Smooth muscle cell (in vitro differentiated cells): ENCODE results near the gene FHIT. TPM values are rescaled to one million over a fixed set of nuclear protein-coding genes. Genes with fewer than 3 reads are reported as not detected.

Experiments
- DNase-seq: peaks from one replicate; lab custom pipeline; 2025; ENCODE audit not compliant: unreplicated experiment; lab: John Stamatoyannopoulos, UW
- H2AFZ ChIP-seq: fragments of 200-600 bp; sonication (generic); 2 replicates; pipeline ENCODE4 v1.6.0; 2016; ENCODE audit warnings: antibody characterized with exemption, low read depth, mild to moderate bottlenecking
- H3F3A ChIP-seq: fragments of 200-600 bp; sonication (generic); 2 replicates; pipeline ENCODE4 v1.6.0; 2017; ENCODE audit warnings: antibody characterized with exemption, low read depth
- H3K27ac ChIP-seq: fragments of 200-600 bp; sonication (generic); 2 replicates; pipeline ENCODE4 v1.5.1; 2016; ENCODE audit warnings: low read depth, mild to moderate bottlenecking
- H3K27me3 ChIP-seq: fragments of 200-600 bp; sonication (generic); 2 replicates; pipeline ENCODE4 v1.6.1; 2016; ENCODE audit warnings: low read depth, mild to moderate bottlenecking
- H3K36me3 ChIP-seq: fragments of 200-600 bp; sonication (generic); 2 replicates; pipeline ENCODE4 v1.5.1; 2016; ENCODE audit warnings: low read depth
- H3K4me1 ChIP-seq: fragments of 200-600 bp; sonication (generic); 2 replicates; pipeline ENCODE4 v1.5.1; 2016; ENCODE audit warnings: low read depth
- H3K4me2 ChIP-seq: fragments of 200-600 bp; sonication (generic); 2 replicates; pipeline ENCODE4 v1.6.0; 2016; ENCODE audit warnings: mild to moderate bottlenecking
- H3K4me3 ChIP-seq: fragments of 200-600 bp; sonication (generic); 2 replicates; pipeline ENCODE4 v1.5.1; 2016; ENCODE audit warnings: mild to moderate bottlenecking
- H3K79me2 ChIP-seq: fragments of 200-600 bp; sonication (generic); 2 replicates; pipeline ENCODE4 v1.6.0; 2016; ENCODE audit warnings: low read depth, mild to moderate bottlenecking
- H3K9ac ChIP-seq: fragments of 200-600 bp; sonication (generic); 2 replicates; pipeline ENCODE4 v1.6.0; 2016; ENCODE audit warnings: low read depth
- H3K9me3 ChIP-seq: fragments of 200-600 bp; sonication (generic); replicated peaks from 2 replicates; pipeline ENCODE4 v1.5.1; 2016; ENCODE audit warnings: low read depth
- H4K20me1 ChIP-seq: fragments of 200-600 bp; sonication (generic); 2 replicates; pipeline ENCODE4 v1.6.0; 2016; ENCODE audit warnings: low read depth
- WGBS: methylation state at CpG from one replicate; pipeline ENCODE4 v1.1.7; 2016; ENCODE audit warnings: low lambda C conversion rate; 5-methylcytosine and 5-hydroxymethylcytosine counted together
- polyA plus RNA-seq: library from polyadenylated mRNA; unstranded; fragments of >200 nt; fragmentation: Nextera tagmentation; extraction: Ambion mirVana; gene quantifications from 2 replicates; pipeline ENCODE4 v1.2.1, GENCODE V29; 2016
- total RNA-seq: library from RNA; depleted of rRNA; stranded (reverse); fragments of >200 nt; gene quantifications from 2 replicates; pipeline ENCODE4 v1.2.3, GENCODE V29; 2014
- TF ChIP-seq, protein P1 (sequence below): fragments of 200-600 bp; sonication (generic); IDR thresholded peaks from 2 replicates; pipeline ENCODE4 v1.5.1; 2017; ENCODE audit warnings: borderline replicate concordance, mild to moderate bottlenecking, antibody characterized with exemption; ENCODE audit not compliant: insufficient read depth, poor library complexity, severe bottlenecking

Gene FHIT
- total and polyA plus RNA-seq, 2 experiments from 2014 or later: 5.9 to 6.7 TPM

DNA sequence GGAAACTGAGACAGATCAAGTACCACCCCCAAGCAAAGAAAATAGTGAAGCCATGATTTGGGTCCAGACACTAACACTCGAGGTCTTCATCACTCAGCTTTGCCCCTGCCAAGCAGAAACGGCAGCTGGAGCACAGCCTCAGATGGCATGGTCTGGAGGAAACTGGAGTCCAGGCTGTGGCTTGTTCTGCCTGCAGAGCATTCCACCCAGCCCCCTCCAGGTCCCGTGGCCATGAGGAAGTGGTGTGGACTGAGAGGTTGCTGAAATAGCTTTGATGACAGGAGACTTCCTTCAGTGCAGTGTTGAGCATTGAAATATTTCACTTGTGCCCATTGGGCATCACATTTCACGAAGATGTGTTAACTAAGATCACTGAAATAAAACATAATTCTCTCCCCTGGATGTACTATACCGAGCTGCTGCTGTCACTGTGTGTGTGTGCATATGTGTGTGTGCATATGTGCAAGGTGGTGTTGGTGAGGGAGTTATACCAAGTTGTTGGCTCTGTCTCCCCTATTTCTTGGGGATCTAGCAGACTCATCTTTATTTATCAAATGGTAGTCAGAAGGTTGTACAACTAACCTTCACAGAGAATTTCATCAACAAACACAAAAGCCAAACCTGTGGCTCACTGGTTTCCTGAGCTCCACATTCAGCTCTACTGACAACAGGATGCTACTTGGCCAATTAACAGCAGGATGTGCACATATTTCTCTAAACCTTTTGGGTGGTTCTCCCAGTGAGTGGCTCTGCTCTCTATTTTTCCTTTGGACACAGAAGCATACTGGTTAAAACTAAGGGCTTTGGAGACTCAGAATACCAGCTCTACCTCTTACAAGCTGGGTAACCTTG, 1541.3 kb downstream of the FHIT start:
- Histone ChIP-seq H3K27ac (no peak overlapping the region), H3K79me2 (no peaks in the 10 kb centered on the region), H3K9me3 (no peaks in the 10 kb centered on the region), H3K27me3 (no peaks in the 10 kb centered on the region), H3F3A (no peaks in the 10 kb centered on the region), H2AFZ (no peak overlapping the region), H3K4me2 (no peak overlapping the region), H3K4me1 (no peaks in the 10 kb centered on the region), H3K4me3 (no peak overlapping the region), H3K9ac (no peak overlapping the region), H3K36me3 (no peaks in the 10 kb centered on the region), H4K20me1 (no peaks in the 10 kb centered on the region)
- TF ChIP-seq, protein P1, sequence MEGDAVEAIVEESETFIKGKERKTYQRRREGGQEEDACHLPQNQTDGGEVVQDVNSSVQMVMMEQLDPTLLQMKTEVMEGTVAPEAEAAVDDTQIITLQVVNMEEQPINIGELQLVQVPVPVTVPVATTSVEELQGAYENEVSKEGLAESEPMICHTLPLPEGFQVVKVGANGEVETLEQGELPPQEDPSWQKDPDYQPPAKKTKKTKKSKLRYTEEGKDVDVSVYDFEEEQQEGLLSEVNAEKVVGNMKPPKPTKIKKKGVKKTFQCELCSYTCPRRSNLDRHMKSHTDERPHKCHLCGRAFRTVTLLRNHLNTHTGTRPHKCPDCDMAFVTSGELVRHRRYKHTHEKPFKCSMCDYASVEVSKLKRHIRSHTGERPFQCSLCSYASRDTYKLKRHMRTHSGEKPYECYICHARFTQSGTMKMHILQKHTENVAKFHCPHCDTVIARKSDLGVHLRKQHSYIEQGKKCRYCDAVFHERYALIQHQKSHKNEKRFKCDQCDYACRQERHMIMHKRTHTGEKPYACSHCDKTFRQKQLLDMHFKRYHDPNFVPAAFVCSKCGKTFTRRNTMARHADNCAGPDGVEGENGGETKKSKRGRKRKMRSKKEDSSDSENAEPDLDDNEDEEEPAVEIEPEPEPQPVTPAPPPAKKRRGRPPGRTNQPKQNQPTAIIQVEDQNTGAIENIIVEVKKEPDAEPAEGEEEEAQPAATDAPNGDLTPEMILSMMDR: no peak
- WGBS: 79% methylated on average over 5 of the region's 5 CpGs
- DNase-seq: no peak

DNA sequence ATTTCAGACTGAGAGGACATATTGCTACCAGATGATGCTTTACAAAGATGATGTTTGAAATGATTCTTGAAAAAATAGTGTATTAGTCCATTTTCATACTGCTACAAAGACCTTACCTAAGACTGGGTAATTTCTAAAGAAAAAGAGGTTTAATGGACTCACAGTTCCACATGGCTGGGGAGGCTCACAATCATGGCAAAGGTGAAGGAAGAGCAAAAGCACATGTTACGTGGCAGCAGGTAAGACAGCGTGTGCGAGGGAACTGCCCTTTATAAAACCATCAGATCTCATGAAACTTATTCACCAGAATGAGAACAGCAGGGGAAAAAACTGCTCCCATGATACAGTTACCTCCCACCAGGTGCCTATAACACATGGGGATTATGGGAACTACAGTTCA, 1543.0 kb downstream of the FHIT start:
- TF ChIP-seq, protein P1: no peak
- Histone ChIP-seq H3K4me2 (no peak overlapping the region), H3K36me3 (no peaks in the 10 kb centered on the region), H3K4me1 (no peaks in the 10 kb centered on the region), H3K79me2 (no peaks in the 10 kb centered on the region), H3K9me3 (no peaks in the 10 kb centered on the region), H3K27me3 (no peaks in the 10 kb centered on the region), H3K9ac (no peak overlapping the region), H3K27ac (no peak overlapping the region), H4K20me1 (no peaks in the 10 kb centered on the region), H3K4me3 (no peak overlapping the region), H3F3A (no peaks in the 10 kb centered on the region), H2AFZ (no peak overlapping the region)
- WGBS: 90% methylated on average over 3 of the region's 3 CpGs
- no peak for DNase-seq

DNA sequence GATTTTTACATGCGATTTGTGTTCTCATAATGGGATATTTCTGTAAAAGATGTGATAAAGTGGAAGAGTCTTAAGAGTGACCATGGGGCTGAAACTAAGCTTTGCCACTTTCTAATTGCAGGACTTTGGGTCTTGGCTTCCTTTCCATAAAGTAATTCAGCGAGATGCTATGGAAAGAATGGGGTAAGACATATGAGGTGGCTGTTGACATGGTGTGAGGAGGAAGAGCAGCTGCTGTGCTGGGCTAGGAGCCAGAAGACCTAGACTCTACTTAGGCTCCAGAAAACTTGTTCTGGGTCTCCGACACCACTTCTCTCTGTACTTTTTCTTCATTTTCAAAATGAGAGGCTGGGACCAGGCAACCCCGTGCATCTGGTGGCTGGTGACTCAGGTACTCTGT, 1547.0 kb downstream of the FHIT start:
- 95% methylated on average over 4 of the region's 4 CpGs for WGBS
- H3K27ac ChIP-seq: no peak overlapping the region
- no peak overlapping the region for H3K4me2 ChIP-seq
- DNase-seq: no peak
- H3K4me1 ChIP-seq: no peaks in the 10 kb centered on the region
- no peaks in the 10 kb centered on the region for H3K36me3 ChIP-seq
- H3K9ac ChIP-seq: no peak overlapping the region
- no peaks in the 10 kb centered on the region for H3F3A ChIP-seq
- H4K20me1 ChIP-seq: no peaks in the 10 kb centered on the region
- no peaks in the 10 kb centered on the region for H3K27me3 ChIP-seq
- TF ChIP-seq, protein P1: no peak
- no peak overlapping the region for H2AFZ ChIP-seq
- H3K4me3 ChIP-seq: no peak overlapping the region
- H3K9me3 ChIP-seq: no peaks in the 10 kb centered on the region
- no peaks in the 10 kb centered on the region for H3K79me2 ChIP-seq

DNA sequence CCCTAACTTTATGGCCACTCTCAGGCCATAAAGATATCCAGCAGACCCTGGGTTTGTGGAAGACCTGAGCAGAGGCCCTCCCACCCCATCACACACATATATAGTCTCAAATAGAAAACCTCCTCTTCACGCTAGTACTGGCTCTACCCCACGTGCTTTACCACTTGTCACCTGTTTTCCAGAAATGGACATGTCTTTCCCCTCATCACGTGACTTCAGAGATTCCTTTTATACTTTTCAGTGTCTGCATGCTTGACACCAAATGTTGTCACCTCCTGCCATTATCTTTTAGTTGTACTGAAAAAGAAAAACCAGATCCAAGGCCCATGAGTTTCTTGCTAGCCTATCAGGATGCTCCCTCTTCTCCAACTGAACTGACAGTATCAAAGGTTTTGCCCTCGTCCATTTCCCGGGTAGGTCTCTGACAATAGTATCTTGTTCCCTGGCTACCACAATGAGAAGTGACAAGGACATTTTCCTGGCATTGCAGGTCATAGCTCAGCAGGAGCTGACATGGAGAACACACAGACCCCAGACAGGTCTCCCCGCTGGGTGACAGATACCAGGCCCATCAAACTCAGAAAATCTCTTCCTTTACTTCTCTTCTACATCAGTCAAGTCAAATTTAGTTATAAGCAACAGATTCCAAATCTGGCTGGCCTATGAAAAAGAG, 1551.5 kb downstream of the FHIT start:
- WGBS: 85% methylated on average over 6 of the region's 6 CpGs
- Histone ChIP-seq H3K9ac (no peak overlapping the region), H4K20me1 (no peaks in the 10 kb centered on the region), H3K9me3 (no peaks in the 10 kb centered on the region), H3K79me2 (no peaks in the 10 kb centered on the region), H3K4me3 (no peak overlapping the region), H3K4me2 (no peak overlapping the region), H3K27me3 (no peaks in the 10 kb centered on the region), H3K36me3 (no peaks in the 10 kb centered on the region), H3K27ac (no peak overlapping the region), H3F3A (no peaks in the 10 kb centered on the region), H3K4me1 (no peaks in the 10 kb centered on the region), H2AFZ (no peak overlapping the region)
- DNase-seq: no peak
- TF ChIP-seq, protein P1: no peak
